GM23338 (cell line): Measurements from ENCODE around the gene NPAS3. TPM values are rescaled to one million over a fixed set of nuclear protein-coding genes. Genes with fewer than 3 reads are reported as not detected.

Experiments used
- CREB1 ChIP-seq: fragments of 250-450 bp; sonication (Bioruptor Pico); IDR thresholded peaks from 2 replicates; pipeline ENCODE4 v1.5.0; 2020; ENCODE audit warnings: low read depth, mild to moderate bottlenecking, moderate library complexity
- ETS1 ChIP-seq: IDR thresholded peaks from 2 replicates; pipeline ENCODE4 v1.6.1; 2016; ENCODE audit warnings: antibody characterized with exemption
- EZH2 ChIP-seq: fragments of 200-600 bp; sonication (generic); IDR thresholded peaks from one replicate; pipeline ENCODE4 v1.8.0; 2017; ENCODE audit warnings: antibody characterized with exemption, mild to moderate bottlenecking, low read depth; ENCODE audit not compliant: unreplicated experiment
- EZH2phosphoT487 ChIP-seq: fragments of 200-600 bp; sonication (generic); IDR thresholded peaks from one replicate; pipeline ENCODE4 v1.8.1; 2018; ENCODE audit warnings: antibody characterized with exemption; ENCODE audit not compliant: unreplicated experiment
- NANOG ChIP-seq: IDR thresholded peaks from 2 replicates; pipeline ENCODE4 v1.6.1; 2016; ENCODE audit warnings: antibody characterized with exemption, borderline replicate concordance
- POLR2AphosphoS5 ChIP-seq: IDR thresholded peaks from 2 replicates; pipeline ENCODE4 v1.6.1; 2016; ENCODE audit warnings: antibody characterized with exemption, low read depth
- STAT1 ChIP-seq: IDR thresholded peaks from one replicate; pipeline ENCODE4 v1.6.1; 2016; ENCODE audit warnings: antibody characterized with exemption; ENCODE audit not compliant: unreplicated experiment
- ZNF462 ChIP-seq: fragments of 250-450 bp; sonication (Bioruptor Pico); IDR thresholded peaks from 2 replicates; pipeline ENCODE4 v1.5.0; 2020; ENCODE audit warnings: mild to moderate bottlenecking, moderate library complexity
- polyA plus RNA-seq: library from polyadenylated mRNA; unstranded; fragments of >200 nt; fragmentation: Nextera tagmentation; extraction: Ambion mirVana; gene quantifications from 2 replicates; pipeline ENCODE4 v1.2.1, GENCODE V29; 2016
- total RNA-seq: library from RNA; depleted of rRNA; stranded (reverse); fragments of >200 nt; shearing (Covaris generic); gene quantifications from 2 replicates; pipeline ENCODE4 v1.2.3, GENCODE V29; 2014
- TF ChIP-seq, protein P1 (sequence below), 2 experiments: fragments of 200-600 bp in 1 of 2; sonication (generic) in 1 of 2; conservative IDR thresholded peaks; 2 replicates each; pipeline versions ENCODE4 v1.5.1 to v1.6.1; 2016 to 2017; ENCODE audit warnings: antibody characterized with exemption in 2 of 2, low read depth in 2 of 2, mild to moderate bottlenecking in 2 of 2, moderate library complexity in 1 of 2

NPAS3 gene
- total and polyA plus RNA-seq, 2 experiments from 2014 or later, result 0.17 to 0.19 TPM

GRCh38 chr14:33042591-33042990, 103.9 kb downstream of the NPAS3 start (continued):
- TF ChIP-seq ZNF462 (CRISPR knock-in tag) (no peak), ETS1 (no peak), EZH2phosphoT487 (no peak), NANOG (no peak), CREB1 (CRISPR knock-in tag) (no peak), POLR2AphosphoS5 (no peak), EZH2 (no peak), STAT1 (no peak)
- TF ChIP-seq, protein P1, sequence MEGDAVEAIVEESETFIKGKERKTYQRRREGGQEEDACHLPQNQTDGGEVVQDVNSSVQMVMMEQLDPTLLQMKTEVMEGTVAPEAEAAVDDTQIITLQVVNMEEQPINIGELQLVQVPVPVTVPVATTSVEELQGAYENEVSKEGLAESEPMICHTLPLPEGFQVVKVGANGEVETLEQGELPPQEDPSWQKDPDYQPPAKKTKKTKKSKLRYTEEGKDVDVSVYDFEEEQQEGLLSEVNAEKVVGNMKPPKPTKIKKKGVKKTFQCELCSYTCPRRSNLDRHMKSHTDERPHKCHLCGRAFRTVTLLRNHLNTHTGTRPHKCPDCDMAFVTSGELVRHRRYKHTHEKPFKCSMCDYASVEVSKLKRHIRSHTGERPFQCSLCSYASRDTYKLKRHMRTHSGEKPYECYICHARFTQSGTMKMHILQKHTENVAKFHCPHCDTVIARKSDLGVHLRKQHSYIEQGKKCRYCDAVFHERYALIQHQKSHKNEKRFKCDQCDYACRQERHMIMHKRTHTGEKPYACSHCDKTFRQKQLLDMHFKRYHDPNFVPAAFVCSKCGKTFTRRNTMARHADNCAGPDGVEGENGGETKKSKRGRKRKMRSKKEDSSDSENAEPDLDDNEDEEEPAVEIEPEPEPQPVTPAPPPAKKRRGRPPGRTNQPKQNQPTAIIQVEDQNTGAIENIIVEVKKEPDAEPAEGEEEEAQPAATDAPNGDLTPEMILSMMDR (conservative IDR thresholded peaks at IDR 0.05; ENCODE audit: low read depth in 2 of 2), result no peak
